ENCODE results near the gene PPP2R5E. TPM values are rescaled to one million over a fixed set of nuclear protein-coding genes. Genes with fewer than 3 reads are reported as not detected.

Gene PPP2R5E
- total and polyA plus RNA-seq, 9 of the 15 experiments (the other 6 are each of a cell fraction or from before 2014, with no cell fraction given): 4.2 to 30.3 (median 11.0) TPM

DNA sequence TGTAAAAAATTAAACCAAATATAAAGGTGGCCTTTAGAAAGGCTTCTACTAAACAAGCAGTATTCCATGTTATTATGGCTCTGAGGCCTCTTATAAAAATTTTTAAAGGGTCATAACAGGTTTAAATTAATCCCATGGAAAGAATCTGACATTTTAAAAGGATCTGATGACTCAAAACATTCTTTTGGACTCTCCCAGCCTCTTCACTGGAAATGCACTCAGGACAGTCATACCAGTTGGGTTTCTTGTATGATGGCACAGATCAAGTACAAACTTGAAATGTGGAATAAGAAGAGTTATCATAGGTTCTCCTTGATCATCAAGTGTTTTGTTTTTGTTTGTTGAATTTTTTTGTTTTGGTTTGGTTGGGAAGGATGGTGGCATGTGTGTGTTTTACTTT lies 50.8 kb downstream of the PPP2R5E start:
- H4K20me1 ChIP-seq (replicated peaks; ENCODE audit: control insufficient read depth, insufficient read depth, low read length): no peaks in the 10 kb centered on the region; the same call in 1 of the 2 replicates
- no TSS peak for BruUV-seq (replicated peaks)
- ChIA-PET POLR2A (no interaction called here), CTCF (ENCODE audit: low intra/inter-chr PET ratio) (no interaction called here)
- DNase-seq (ENCODE audit: extremely low read depth in 1 of 4, low spot score in 3 of 4): no peak
- H3K79me2 ChIP-seq (ENCODE audit: control insufficient read depth, insufficient read depth, low read length): peaks cover 46% of the 10 kb centered on the region
- no peaks in the 10 kb centered on the region for H3K9me1 ChIP-seq (ENCODE audit: control insufficient read depth, insufficient read depth, low read length)
- H3K4me2 ChIP-seq (ENCODE audit: insufficient read depth, low read length): no peak overlapping the region
- intact Hi-C loops (cut with micrococcal nuclease): no loop called here
- no peaks in the 10 kb centered on the region for H3K9me3 ChIP-seq (replicated peaks; ENCODE audit: control insufficient read depth, insufficient read depth, low read depth, low read length)
- H3K27ac ChIP-seq (ENCODE audit: extremely low read depth, low read depth, low read length): no peak overlapping the region
- no peak overlapping the region for H3K9ac ChIP-seq (ENCODE audit: insufficient read depth in 1 of 2, low read depth in 2 of 2, low read length in 2 of 2)
- H3K36me3 ChIP-seq (ENCODE audit: control insufficient read depth, insufficient read depth, low read length): no peaks in the 10 kb centered on the region
- H2AFZ ChIP-seq (ENCODE audit: low read depth, low read length): no peak overlapping the region
- ATAC-seq: no peak
- H3K27me3 ChIP-seq (ENCODE audit: control insufficient read depth in 2 of 2, insufficient read depth in 2 of 2, low read length in 2 of 2): no peaks in the 10 kb centered on the region
- H3K4me3 ChIP-seq: no peak overlapping the region
- H3K4me1 ChIP-seq (replicated peaks in 1 of 2; ENCODE audit: control insufficient read depth in 2 of 2, insufficient read depth in 2 of 2, low read length in 2 of 2): peaks cover 0 to 4% of the 10 kb centered on the region in 2 experiments; a peak in 2 of 5 replicates
- no peak for FAIRE-seq
- in situ Hi-C loops (cut with MboI): no loop called here
- TF ChIP-seq CBX2 (IDR thresholded peaks at IDR 0.05; ENCODE audit: insufficient read depth, low read length, poor library complexity, severe bottlenecking): no peak
- TF ChIP-seq NRF1 (conservative IDR thresholded peaks at IDR 0.05 in 1 of 2, IDR thresholded peaks at IDR 0.05 in 1 of 2): no peak
- TF ChIP-seq, protein P1, sequence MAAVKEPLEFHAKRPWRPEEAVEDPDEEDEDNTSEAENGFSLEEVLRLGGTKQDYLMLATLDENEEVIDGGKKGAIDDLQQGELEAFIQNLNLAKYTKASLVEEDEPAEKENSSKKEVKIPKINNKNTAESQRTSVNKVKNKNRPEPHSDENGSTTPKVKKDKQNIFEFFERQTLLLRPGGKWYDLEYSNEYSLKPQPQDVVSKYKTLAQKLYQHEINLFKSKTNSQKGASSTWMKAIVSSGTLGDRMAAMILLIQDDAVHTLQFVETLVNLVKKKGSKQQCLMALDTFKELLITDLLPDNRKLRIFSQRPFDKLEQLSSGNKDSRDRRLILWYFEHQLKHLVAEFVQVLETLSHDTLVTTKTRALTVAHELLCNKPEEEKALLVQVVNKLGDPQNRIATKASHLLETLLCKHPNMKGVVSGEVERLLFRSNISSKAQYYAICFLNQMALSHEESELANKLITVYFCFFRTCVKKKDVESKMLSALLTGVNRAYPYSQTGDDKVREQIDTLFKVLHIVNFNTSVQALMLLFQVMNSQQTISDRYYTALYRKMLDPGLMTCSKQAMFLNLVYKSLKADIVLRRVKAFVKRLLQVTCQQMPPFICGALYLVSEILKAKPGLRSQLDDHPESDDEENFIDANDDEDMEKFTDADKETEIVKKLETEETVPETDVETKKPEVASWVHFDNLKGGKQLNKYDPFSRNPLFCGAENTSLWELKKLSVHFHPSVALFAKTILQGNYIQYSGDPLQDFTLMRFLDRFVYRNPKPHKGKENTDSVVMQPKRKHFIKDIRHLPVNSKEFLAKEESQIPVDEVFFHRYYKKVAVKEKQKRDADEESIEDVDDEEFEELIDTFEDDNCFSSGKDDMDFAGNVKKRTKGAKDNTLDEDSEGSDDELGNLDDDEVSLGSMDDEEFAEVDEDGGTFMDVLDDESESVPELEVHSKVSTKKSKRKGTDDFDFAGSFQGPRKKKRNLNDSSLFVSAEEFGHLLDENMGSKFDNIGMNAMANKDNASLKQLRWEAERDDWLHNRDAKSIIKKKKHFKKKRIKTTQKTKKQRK (IDR thresholded peaks at IDR 0.05; ENCODE audit: borderline replicate concordance, low read depth, low read length): no peak
- TF ChIP-seq YBX1 (IDR thresholded peaks at IDR 0.05): no peak
- TF ChIP-seq, protein P2, sequence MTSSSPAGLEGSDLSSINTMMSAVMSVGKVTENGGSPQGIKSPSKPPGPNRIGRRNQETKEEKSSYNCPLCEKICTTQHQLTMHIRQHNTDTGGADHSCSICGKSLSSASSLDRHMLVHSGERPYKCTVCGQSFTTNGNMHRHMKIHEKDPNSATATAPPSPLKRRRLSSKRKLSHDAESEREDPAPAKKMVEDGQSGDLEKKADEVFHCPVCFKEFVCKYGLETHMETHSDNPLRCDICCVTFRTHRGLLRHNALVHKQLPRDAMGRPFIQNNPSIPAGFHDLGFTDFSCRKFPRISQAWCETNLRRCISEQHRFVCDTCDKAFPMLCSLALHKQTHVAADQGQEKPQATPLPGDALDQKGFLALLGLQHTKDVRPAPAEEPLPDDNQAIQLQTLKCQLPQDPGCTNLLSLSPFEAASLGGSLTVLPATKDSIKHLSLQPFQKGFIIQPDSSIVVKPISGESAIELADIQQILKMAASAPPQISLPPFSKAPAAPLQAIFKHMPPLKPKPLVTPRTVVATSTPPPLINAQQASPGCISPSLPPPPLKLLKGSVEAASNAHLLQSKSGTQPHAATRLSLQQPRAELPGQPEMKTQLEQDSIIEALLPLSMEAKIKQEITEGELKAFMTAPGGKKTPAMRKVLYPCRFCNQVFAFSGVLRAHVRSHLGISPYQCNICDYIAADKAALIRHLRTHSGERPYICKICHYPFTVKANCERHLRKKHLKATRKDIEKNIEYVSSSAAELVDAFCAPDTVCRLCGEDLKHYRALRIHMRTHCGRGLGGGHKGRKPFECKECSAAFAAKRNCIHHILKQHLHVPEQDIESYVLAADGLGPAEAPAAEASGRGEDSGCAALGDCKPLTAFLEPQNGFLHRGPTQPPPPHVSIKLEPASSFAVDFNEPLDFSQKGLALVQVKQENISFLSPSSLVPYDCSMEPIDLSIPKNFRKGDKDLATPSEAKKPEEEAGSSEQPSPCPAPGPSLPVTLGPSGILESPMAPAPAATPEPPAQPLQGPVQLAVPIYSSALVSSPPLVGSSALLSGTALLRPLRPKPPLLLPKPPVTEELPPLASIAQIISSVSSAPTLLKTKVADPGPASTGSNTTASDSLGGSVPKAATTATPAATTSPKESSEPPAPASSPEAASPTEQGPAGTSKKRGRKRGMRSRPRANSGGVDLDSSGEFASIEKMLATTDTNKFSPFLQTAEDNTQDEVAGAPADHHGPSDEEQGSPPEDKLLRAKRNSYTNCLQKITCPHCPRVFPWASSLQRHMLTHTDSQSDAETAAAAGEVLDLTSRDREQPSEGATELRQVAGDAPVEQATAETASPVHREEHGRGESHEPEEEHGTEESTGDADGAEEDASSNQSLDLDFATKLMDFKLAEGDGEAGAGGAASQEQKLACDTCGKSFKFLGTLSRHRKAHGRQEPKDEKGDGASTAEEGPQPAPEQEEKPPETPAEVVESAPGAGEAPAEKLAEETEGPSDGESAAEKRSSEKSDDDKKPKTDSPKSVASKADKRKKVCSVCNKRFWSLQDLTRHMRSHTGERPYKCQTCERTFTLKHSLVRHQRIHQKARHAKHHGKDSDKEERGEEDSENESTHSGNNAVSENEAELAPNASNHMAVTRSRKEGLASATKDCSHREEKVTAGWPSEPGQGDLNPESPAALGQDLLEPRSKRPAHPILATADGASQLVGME (CRISPR knock-in tag; IDR thresholded peaks at IDR 0.05): no peak
- no peak for TF ChIP-seq ZNF77 (CRISPR knock-in tag; IDR thresholded peaks at IDR 0.05)
- TF ChIP-seq IFI16 (CRISPR knock-in tag; IDR thresholded peaks at IDR 0.05): no peak
- TF ChIP-seq, protein P3, sequence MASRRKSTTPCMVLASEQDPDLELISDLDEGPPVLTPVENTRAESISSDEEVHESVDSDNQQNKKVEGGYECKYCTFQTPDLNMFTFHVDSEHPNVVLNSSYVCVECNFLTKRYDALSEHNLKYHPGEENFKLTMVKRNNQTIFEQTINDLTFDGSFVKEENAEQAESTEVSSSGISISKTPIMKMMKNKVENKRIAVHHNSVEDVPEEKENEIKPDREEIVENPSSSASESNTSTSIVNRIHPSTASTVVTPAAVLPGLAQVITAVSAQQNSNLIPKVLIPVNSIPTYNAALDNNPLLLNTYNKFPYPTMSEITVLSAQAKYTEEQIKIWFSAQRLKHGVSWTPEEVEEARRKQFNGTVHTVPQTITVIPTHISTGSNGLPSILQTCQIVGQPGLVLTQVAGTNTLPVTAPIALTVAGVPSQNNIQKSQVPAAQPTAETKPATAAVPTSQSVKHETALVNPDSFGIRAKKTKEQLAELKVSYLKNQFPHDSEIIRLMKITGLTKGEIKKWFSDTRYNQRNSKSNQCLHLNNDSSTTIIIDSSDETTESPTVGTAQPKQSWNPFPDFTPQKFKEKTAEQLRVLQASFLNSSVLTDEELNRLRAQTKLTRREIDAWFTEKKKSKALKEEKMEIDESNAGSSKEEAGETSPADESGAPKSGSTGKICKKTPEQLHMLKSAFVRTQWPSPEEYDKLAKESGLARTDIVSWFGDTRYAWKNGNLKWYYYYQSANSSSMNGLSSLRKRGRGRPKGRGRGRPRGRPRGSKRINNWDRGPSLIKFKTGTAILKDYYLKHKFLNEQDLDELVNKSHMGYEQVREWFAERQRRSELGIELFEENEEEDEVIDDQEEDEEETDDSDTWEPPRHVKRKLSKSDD (conservative IDR thresholded peaks at IDR 0.05; ENCODE audit: low read length): no peak
- no peak for TF ChIP-seq MEF2A (IDR thresholded peaks at IDR 0.05; ENCODE audit: control insufficient read depth, low read depth, low read length)
